ENCODE results near the gene ZNF135.

The ZNF135 gene

DNA sequence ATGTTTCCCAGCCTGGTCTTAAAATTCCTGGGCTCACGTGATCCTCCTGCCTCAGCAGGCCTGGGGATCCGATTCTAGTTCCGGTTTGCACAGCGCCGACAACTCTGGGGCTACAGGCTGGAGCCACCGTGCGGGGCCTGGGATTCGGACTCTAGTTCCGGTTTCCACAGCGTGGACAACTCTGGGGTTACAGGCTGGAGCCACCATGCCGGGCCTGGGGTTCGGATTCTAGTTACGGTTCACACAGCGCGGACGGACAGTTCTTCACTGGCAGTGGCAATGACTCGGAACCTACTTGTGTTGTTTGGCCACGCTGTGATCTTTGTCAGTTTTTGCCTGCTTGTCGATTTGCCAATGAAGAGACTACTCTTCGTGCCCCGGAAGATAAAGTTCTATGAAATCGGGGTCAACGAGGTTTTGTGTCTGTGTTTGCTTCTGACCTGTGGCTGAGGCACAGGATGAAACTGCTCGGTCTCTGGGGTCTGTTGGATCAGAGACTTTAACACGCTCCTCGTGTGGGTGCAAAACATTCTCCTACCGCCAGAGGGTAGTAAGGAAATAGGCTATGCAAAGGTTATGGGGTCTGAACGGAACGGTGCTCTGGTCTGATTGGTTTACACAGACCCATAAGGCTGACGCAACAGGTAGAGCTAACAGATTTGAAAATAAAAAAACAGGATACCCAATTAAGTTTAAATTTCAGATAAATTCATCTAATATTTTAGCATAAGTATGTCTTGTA is 37.4 kb upstream of the ZNF135 start:
- DNase-seq (ENCODE audit: low read depth), result no peak
- TF ChIP-seq, protein P1, sequence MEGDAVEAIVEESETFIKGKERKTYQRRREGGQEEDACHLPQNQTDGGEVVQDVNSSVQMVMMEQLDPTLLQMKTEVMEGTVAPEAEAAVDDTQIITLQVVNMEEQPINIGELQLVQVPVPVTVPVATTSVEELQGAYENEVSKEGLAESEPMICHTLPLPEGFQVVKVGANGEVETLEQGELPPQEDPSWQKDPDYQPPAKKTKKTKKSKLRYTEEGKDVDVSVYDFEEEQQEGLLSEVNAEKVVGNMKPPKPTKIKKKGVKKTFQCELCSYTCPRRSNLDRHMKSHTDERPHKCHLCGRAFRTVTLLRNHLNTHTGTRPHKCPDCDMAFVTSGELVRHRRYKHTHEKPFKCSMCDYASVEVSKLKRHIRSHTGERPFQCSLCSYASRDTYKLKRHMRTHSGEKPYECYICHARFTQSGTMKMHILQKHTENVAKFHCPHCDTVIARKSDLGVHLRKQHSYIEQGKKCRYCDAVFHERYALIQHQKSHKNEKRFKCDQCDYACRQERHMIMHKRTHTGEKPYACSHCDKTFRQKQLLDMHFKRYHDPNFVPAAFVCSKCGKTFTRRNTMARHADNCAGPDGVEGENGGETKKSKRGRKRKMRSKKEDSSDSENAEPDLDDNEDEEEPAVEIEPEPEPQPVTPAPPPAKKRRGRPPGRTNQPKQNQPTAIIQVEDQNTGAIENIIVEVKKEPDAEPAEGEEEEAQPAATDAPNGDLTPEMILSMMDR (conservative IDR thresholded peaks at IDR 0.05; ENCODE audit: low read depth, low read length), result peak; percentile 46
- no peak overlapping the region for H3K4me3 ChIP-seq (ENCODE audit: low read length)

GRCh38 chr19:58022283-58022660 is 36.8 kb upstream of the ZNF135 start:
- no peak for DNase-seq (ENCODE audit: low read depth)
- H3K4me3 ChIP-seq (ENCODE audit: low read length), result no peak overlapping the region
- TF ChIP-seq, protein P1 (conservative IDR thresholded peaks at IDR 0.05; ENCODE audit: low read depth, low read length), result no peak

DNA sequence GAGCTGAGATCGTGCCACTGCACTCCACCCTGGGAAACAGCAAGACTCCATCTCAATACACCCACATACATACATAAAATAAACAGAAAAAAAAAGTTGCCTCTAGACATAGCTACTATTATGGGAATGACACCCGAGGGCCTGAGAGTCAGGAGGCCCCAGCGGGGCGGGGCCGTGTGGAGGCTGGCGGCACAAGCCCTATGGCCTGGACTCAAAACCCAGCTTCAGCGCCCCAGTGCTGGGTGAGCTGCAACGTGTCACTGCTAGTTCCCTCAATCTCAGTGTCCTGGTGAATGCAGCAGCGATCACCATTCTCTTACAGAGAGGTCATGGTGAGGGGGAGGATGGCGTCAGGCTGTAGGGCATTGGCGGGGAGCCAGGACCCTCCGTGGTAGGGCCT is 34.4 kb upstream of the ZNF135 start:
- H3K4me3 ChIP-seq (ENCODE audit: low read length), result no peak overlapping the region

GRCh38 chr19:58033741-58034476 is 25.2 kb upstream of the ZNF135 start, which contains the start of gene ZSCAN1:
Gene ZSCAN1 (plus strand): TSS chr19:58034025. CDS start chr19:58037837, 3,812 bp downstream.
- peak; percentile 48 for DNase-seq (ENCODE audit: low read depth)

More for the DNA sequence above, 34.4 kb upstream of the ZNF135 start:
- no peak for DNase-seq (ENCODE audit: low read depth)
- TF ChIP-seq, protein P1 (conservative IDR thresholded peaks at IDR 0.05; ENCODE audit: low read depth, low read length), result no peak

GRCh38 chr19:58034477-58034793 is 24.6 kb upstream of the ZNF135 start:
- H3K4me3 ChIP-seq (ENCODE audit: low read length), result peak overlapping the region; percentile 40
- DNase-seq (ENCODE audit: low read depth), result no peak
- TF ChIP-seq, protein P1 (conservative IDR thresholded peaks at IDR 0.05; ENCODE audit: low read depth, low read length), result no peak

More at GRCh38 chr19:58033741-58034476, 25.2 kb upstream of the ZNF135 start, which contains the start of gene ZSCAN1:
- TF ChIP-seq, protein P1 (conservative IDR thresholded peaks at IDR 0.05; ENCODE audit: low read depth, low read length), result no peak
- H3K4me3 ChIP-seq (ENCODE audit: low read length), result peak within 1 kb of the TSS; percentile 40

DNA sequence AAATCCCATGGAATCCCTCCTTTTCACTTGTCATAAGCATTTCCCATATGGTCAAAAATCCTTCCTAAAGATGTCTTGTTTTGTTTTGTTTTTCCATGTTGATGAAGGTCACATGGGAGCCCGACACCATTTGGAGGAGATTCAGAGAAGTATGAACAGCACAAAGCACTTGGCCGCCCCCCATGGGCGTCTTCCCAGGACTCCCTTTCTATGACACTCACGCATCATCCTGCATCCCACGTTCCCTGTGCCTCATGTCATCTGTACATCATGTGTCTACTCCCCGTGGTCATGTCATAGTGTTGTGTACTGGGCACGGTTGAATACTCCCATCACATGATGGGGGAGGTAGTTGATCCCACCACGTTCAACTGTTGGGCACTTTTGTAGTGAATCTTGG is 23.2 kb upstream of the ZNF135 start:
- TF ChIP-seq, protein P1 (conservative IDR thresholded peaks at IDR 0.05; ENCODE audit: low read depth, low read length), result no peak
- no peak for DNase-seq (ENCODE audit: low read depth)

More for the DNA sequence above, 23.2 kb upstream of the ZNF135 start:
- no peak overlapping the region for H3K4me3 ChIP-seq (ENCODE audit: low read length)
